NT2/D1 (cell line): ENCODE measurements around the gene UQCRQ.

Source experiments
- DNase-seq: peaks from one replicate; pipeline ENCODE4 v3.0.0-alpha.2; 2011; ENCODE audit warnings: low read depth, low spot score
- H3K27me3 ChIP-seq: 2 replicates; pipeline ENCODE4 v1.6.0; 2011; ENCODE audit warnings: mild to moderate bottlenecking; ENCODE audit not compliant: insufficient read length, insufficient read depth
- H3K36me3 ChIP-seq: 2 replicates; pipeline ENCODE4 v1.6.1; 2011; ENCODE audit warnings: mild to moderate bottlenecking, low read length, mixed read lengths; ENCODE audit not compliant: insufficient read depth, insufficient read length
- H3K4me1 ChIP-seq: 2 replicates; pipeline ENCODE4 v1.5.1; 2011; ENCODE audit not compliant: insufficient read depth, insufficient read length
- H3K4me3 ChIP-seq: 2 replicates; pipeline ENCODE4 v1.5.1; 2011; ENCODE audit warnings: low read depth; ENCODE audit not compliant: insufficient read length
- H3K9ac ChIP-seq: 2 replicates; pipeline ENCODE4 v1.6.0; 2011; ENCODE audit warnings: low read depth; ENCODE audit not compliant: insufficient read length
- H3K9me3 ChIP-seq: 2 replicates; pipeline ENCODE4 v1.5.1; 2011; ENCODE audit warnings: mild to moderate bottlenecking, low read length; ENCODE audit not compliant: insufficient read depth
- SUZ12 ChIP-seq: IDR thresholded peaks from 2 replicates; pipeline ENCODE4 v1.6.1; 2011; ENCODE audit not compliant: insufficient read length, insufficient read depth; ENCODE audit errors: extremely low read depth
- YY1 ChIP-seq: IDR thresholded peaks from 2 replicates; pipeline ENCODE4 v1.6.1; 2011; ENCODE audit not compliant: insufficient read length, insufficient read depth
- ZNF274 ChIP-seq: IDR thresholded peaks from 2 replicates; pipeline ENCODE4 v1.6.1; 2011; ENCODE audit warnings: mild to moderate bottlenecking, low read depth, low read length

The UQCRQ gene

GRCh38 chr5:132828846-132829494, 37.5 kb upstream of the UQCRQ start:
- DNase-seq: no peak
- Histone ChIP-seq H3K9me3 (no peaks in the 10 kb centered on the region), H3K9ac (no peak overlapping the region), H3K4me3 (no peak overlapping the region), H3K36me3 (no peaks in the 10 kb centered on the region), H3K27me3 (peaks cover 52% of the 10 kb centered on the region), H3K4me1 (peaks cover 5% of the 10 kb centered on the region)
- TF ChIP-seq ZNF274: no peak

GRCh38 chr5:132829742-132830435, 36.6 kb upstream of the UQCRQ start:
- no peak for DNase-seq
- Histone ChIP-seq H3K4me3 (peak overlapping the region; percentile 62), H3K27me3 (peaks cover 49% of the 10 kb centered on the region), H3K36me3 (no peaks in the 10 kb centered on the region), H3K4me1 (peaks cover 5% of the 10 kb centered on the region), H3K9ac (peak overlapping the region; percentile 85), H3K9me3 (no peaks in the 10 kb centered on the region)
- TF ChIP-seq YY1 (no peak), ZNF274 (no peak), SUZ12 (no peak)

GRCh38 chr5:132830436-132831094, 35.9 kb upstream of the UQCRQ start, which contains the start of gene SHROOM1:
Gene SHROOM1 (minus strand): TSS chr5:132830647. CDS start chr5:132826140, 4,507 bp downstream.
- TF ChIP-seq SUZ12 (no peak), ZNF274 (no peak), YY1 (no peak)
- no peak for DNase-seq
- Histone ChIP-seq H3K9ac (peak within 1 kb of the TSS; percentile 85), H3K36me3 (no peaks in the 10 kb centered on the region), H3K4me3 (peak within 1 kb of the TSS; percentile 62), H3K9me3 (no peaks in the 10 kb centered on the region), H3K4me1 (peaks cover 5% of the 10 kb centered on the region), H3K27me3 (peaks cover 44% of the 10 kb centered on the region)

GRCh38 chr5:132831095-132831860, 35.2 kb upstream of the UQCRQ start:
- peaks cover 39% of the 10 kb centered on the region for H3K27me3 ChIP-seq
- H3K4me1 ChIP-seq: peaks cover 2% of the 10 kb centered on the region
- H3K4me3 ChIP-seq: peak overlapping the region; percentile 62
- no peak for DNase-seq
- H3K9ac ChIP-seq: peak overlapping the region; percentile 61
- no peaks in the 10 kb centered on the region for H3K9me3 ChIP-seq
- no peaks in the 10 kb centered on the region for H3K36me3 ChIP-seq
- TF ChIP-seq YY1 (no peak), ZNF274 (no peak), SUZ12 (no peak)

GRCh38 chr5:132832612-132833011, 33.8 kb upstream of the UQCRQ start:
- TF ChIP-seq ZNF274 (no peak), SUZ12 (no peak), YY1 (no peak)
- Histone ChIP-seq H3K4me3 (no peak overlapping the region), H3K9me3 (no peaks in the 10 kb centered on the region), H3K4me1 (peaks cover 2% of the 10 kb centered on the region), H3K9ac (no peak overlapping the region), H3K27me3 (peaks cover 29% of the 10 kb centered on the region), H3K36me3 (no peaks in the 10 kb centered on the region)
- DNase-seq: no peak

GRCh38 chr5:132834057-132834456, 32.4 kb upstream of the UQCRQ start:
- no peaks in the 10 kb centered on the region for H3K36me3 ChIP-seq
- H3K9me3 ChIP-seq: no peaks in the 10 kb centered on the region
- peaks cover 2% of the 10 kb centered on the region for H3K4me1 ChIP-seq
- H3K9ac ChIP-seq: no peak overlapping the region
- no peak overlapping the region for H3K4me3 ChIP-seq
- no peak for TF ChIP-seq YY1
- TF ChIP-seq SUZ12: no peak
- TF ChIP-seq ZNF274: no peak
- no peak for DNase-seq
- peaks cover 15% of the 10 kb centered on the region for H3K27me3 ChIP-seq
